Smooth muscle cell (in vitro differentiated cells): ENCODE results near the gene PPP1R12A. TPM values are rescaled to one million over a fixed set of nuclear protein-coding genes. Genes with fewer than 3 reads are reported as not detected.

Experiments used
- DNase-seq: peaks from one replicate; lab custom pipeline; 2025; ENCODE audit not compliant: unreplicated experiment; lab: John Stamatoyannopoulos, UW
- H2AFZ ChIP-seq: fragments of 200-600 bp; sonication (generic); 2 replicates; pipeline ENCODE4 v1.6.0; 2016; ENCODE audit warnings: antibody characterized with exemption, low read depth, mild to moderate bottlenecking
- H3F3A ChIP-seq: fragments of 200-600 bp; sonication (generic); 2 replicates; pipeline ENCODE4 v1.6.0; 2017; ENCODE audit warnings: antibody characterized with exemption, low read depth
- H3K27ac ChIP-seq: fragments of 200-600 bp; sonication (generic); 2 replicates; pipeline ENCODE4 v1.5.1; 2016; ENCODE audit warnings: low read depth, mild to moderate bottlenecking
- H3K27me3 ChIP-seq: fragments of 200-600 bp; sonication (generic); 2 replicates; pipeline ENCODE4 v1.6.1; 2016; ENCODE audit warnings: low read depth, mild to moderate bottlenecking
- H3K36me3 ChIP-seq: fragments of 200-600 bp; sonication (generic); 2 replicates; pipeline ENCODE4 v1.5.1; 2016; ENCODE audit warnings: low read depth
- H3K4me1 ChIP-seq: fragments of 200-600 bp; sonication (generic); 2 replicates; pipeline ENCODE4 v1.5.1; 2016; ENCODE audit warnings: low read depth
- H3K4me2 ChIP-seq: fragments of 200-600 bp; sonication (generic); 2 replicates; pipeline ENCODE4 v1.6.0; 2016; ENCODE audit warnings: mild to moderate bottlenecking
- H3K4me3 ChIP-seq: fragments of 200-600 bp; sonication (generic); 2 replicates; pipeline ENCODE4 v1.5.1; 2016; ENCODE audit warnings: mild to moderate bottlenecking
- H3K79me2 ChIP-seq: fragments of 200-600 bp; sonication (generic); 2 replicates; pipeline ENCODE4 v1.6.0; 2016; ENCODE audit warnings: low read depth, mild to moderate bottlenecking
- H3K9ac ChIP-seq: fragments of 200-600 bp; sonication (generic); 2 replicates; pipeline ENCODE4 v1.6.0; 2016; ENCODE audit warnings: low read depth
- H3K9me3 ChIP-seq: fragments of 200-600 bp; sonication (generic); replicated peaks from 2 replicates; pipeline ENCODE4 v1.5.1; 2016; ENCODE audit warnings: low read depth
- H4K20me1 ChIP-seq: fragments of 200-600 bp; sonication (generic); 2 replicates; pipeline ENCODE4 v1.6.0; 2016; ENCODE audit warnings: low read depth
- CTCF ChIP-seq: fragments of 200-600 bp; sonication (generic); IDR thresholded peaks from 2 replicates; pipeline ENCODE4 v1.5.1; 2017; ENCODE audit warnings: borderline replicate concordance, mild to moderate bottlenecking, antibody characterized with exemption; ENCODE audit not compliant: insufficient read depth, poor library complexity, severe bottlenecking
- WGBS: methylation state at CpG from one replicate; pipeline ENCODE4 v1.1.7; 2016; ENCODE audit warnings: low lambda C conversion rate; 5-methylcytosine and 5-hydroxymethylcytosine counted together
- polyA plus RNA-seq: library from polyadenylated mRNA; unstranded; fragments of >200 nt; fragmentation: Nextera tagmentation; extraction: Ambion mirVana; gene quantifications from 2 replicates; pipeline ENCODE4 v1.2.1, GENCODE V29; 2016
- total RNA-seq: library from RNA; depleted of rRNA; stranded (reverse); fragments of >200 nt; gene quantifications from 2 replicates; pipeline ENCODE4 v1.2.3, GENCODE V29; 2014

Gene PPP1R12A
- total and polyA plus RNA-seq, 2 experiments from 2014 or later = 98.7 to 102 TPM

- Histone ChIP-seq H3K79me2 (no peaks in the 10 kb centered on the region), H3K27ac (peak overlapping the region; percentile 32), H3K4me3 (no peak overlapping the region), H3K4me1 (no peaks in the 10 kb centered on the region), H3K27me3 (no peaks in the 10 kb centered on the region), H4K20me1 (peaks cover 17% of the 10 kb centered on the region), H2AFZ (no peak overlapping the region), H3K36me3 (peaks cover 8% of the 10 kb centered on the region), H3K9me3 (no peaks in the 10 kb centered on the region), H3F3A (no peaks in the 10 kb centered on the region), H3K4me2 (no peak overlapping the region), H3K9ac (no peak overlapping the region)
- TF ChIP-seq CTCF = no peak
- DNase-seq = no peak
- 90% methylated on average over 3 of the region's 3 CpGs for WGBS
Measured at GRCh38 chr12:79775355-79776027, 159.4 kb downstream of the PPP1R12A start.

GRCh38 chr12:79773896-79774295, 161.0 kb downstream of the PPP1R12A start:
- no peaks in the 10 kb centered on the region for H3K9me3 ChIP-seq
- peaks cover 4% of the 10 kb centered on the region for H3K36me3 ChIP-seq
- no peak overlapping the region for H2AFZ ChIP-seq
- no peak for DNase-seq
- H3F3A ChIP-seq = peaks cover 4% of the 10 kb centered on the region
- no peak for TF ChIP-seq CTCF
- H3K79me2 ChIP-seq = no peaks in the 10 kb centered on the region
- no peaks in the 10 kb centered on the region for H3K27me3 ChIP-seq
- peaks cover 13% of the 10 kb centered on the region for H4K20me1 ChIP-seq
- no peak overlapping the region for H3K27ac ChIP-seq
- no peak overlapping the region for H3K4me2 ChIP-seq
- no peak overlapping the region for H3K9ac ChIP-seq
- H3K4me1 ChIP-seq = no peaks in the 10 kb centered on the region
- no peak overlapping the region for H3K4me3 ChIP-seq

GRCh38 chr12:79769860-79770485, 164.9 kb downstream of the PPP1R12A start:
- Histone ChIP-seq H3K36me3 (peaks cover 4% of the 10 kb centered on the region), H3K9me3 (no peaks in the 10 kb centered on the region), H3K27me3 (no peaks in the 10 kb centered on the region), H3K9ac (no peak overlapping the region), H3F3A (peaks cover 4% of the 10 kb centered on the region), H3K4me2 (no peak overlapping the region), H3K4me3 (no peak overlapping the region), H4K20me1 (no peaks in the 10 kb centered on the region), H3K27ac (no peak overlapping the region), H2AFZ (no peak overlapping the region), H3K79me2 (no peaks in the 10 kb centered on the region), H3K4me1 (no peaks in the 10 kb centered on the region)
- no peak for TF ChIP-seq CTCF
- DNase-seq = no peak
- WGBS = 93% methylated on average over 2 of the region's 2 CpGs
